ENCODE measurements around the gene RBM47.

DNA sequence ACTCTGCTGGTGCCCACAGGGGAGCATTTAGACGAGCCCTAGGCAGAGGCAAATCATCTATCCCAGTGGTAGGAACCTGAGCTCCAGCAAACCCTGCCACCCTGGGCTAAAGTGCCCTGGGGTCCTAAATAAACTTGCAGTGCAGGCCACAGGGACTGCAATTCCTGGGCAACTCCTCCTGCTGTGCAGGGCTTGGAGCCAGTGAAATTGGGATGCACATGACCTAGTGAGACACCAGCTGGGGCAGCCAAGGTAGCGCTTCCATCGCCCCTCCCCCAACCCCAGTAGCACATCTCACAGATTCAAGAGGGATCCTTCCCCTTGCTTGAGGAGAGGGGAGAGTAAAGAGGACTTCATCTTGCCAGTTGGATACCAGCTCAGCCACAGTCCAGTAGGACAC is 250.4 kb downstream of the RBM47 start:
- TF ChIP-seq, protein P1, sequence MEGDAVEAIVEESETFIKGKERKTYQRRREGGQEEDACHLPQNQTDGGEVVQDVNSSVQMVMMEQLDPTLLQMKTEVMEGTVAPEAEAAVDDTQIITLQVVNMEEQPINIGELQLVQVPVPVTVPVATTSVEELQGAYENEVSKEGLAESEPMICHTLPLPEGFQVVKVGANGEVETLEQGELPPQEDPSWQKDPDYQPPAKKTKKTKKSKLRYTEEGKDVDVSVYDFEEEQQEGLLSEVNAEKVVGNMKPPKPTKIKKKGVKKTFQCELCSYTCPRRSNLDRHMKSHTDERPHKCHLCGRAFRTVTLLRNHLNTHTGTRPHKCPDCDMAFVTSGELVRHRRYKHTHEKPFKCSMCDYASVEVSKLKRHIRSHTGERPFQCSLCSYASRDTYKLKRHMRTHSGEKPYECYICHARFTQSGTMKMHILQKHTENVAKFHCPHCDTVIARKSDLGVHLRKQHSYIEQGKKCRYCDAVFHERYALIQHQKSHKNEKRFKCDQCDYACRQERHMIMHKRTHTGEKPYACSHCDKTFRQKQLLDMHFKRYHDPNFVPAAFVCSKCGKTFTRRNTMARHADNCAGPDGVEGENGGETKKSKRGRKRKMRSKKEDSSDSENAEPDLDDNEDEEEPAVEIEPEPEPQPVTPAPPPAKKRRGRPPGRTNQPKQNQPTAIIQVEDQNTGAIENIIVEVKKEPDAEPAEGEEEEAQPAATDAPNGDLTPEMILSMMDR (conservative IDR thresholded peaks at IDR 0.05 in 1 of 2, IDR thresholded peaks at IDR 0.05 in 1 of 2; ENCODE audit: low read depth in 1 of 2, low read length in 2 of 2): no peak
- TF ChIP-seq EZH2 (IDR thresholded peaks at IDR 0.05; ENCODE audit: low read length, missing control alignments): no peak
